KG1 (cell line): ENCODE measurements around the gene MOCS2.

Source experiments
- DNase-seq: peaks from one replicate; lab custom pipeline; 2025; lab: John Stamatoyannopoulos, UW

Gene MOCS2

DNA sequence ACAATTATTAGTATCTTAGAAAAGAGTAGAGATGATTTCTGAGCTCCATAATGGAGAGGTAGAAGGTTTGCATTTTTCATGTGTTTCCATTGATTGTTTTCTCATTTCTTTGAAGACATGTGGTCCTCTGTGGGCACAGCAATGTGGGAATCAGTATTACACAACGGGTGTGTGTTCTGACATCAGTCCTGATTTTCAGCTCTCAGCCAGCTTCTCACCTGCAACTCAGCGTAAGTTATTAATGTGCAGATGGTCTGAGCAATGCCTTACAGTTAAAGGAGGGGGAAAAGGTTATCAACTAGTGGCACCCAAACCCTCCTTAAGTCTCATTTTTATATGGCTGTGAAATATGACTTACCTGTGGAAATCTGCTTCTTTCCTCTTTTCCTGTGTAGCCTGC, 61.3 kb downstream of the MOCS2 start:
- no peak for DNase-seq
